A673 (cell line): ENCODE data around the gene SFRP4. TPM values are rescaled to one million over a fixed set of nuclear protein-coding genes. Genes with fewer than 3 reads are reported as not detected.

ENCODE experiments used
- Bru-seq: library from RNA; stranded (reverse); fragments of 400-500 nt; gene quantifications from one replicate; lab custom pipeline; 2021; lab: Mats Ljungman, UMichigan
- BruChase-seq, 2 experiments: library from RNA; stranded (reverse); fragments of 400-500 nt; gene quantifications; one replicate each; lab custom pipeline; 2021; lab: Mats Ljungman, UMichigan
- BruUV-seq: library from RNA; stranded (reverse); fragments of 400-500 nt; replicated peaks from 2 replicates; lab custom pipeline; 2021; lab: Mats Ljungman, UMichigan
- CTCF ChIA-PET: fragments of 300-600 bp; sonication (Branson Sonifier 250); formaldehyde crosslinking; loops from one replicate; lab custom pipeline; 2022; ENCODE audit warnings: antibody characterized with exemption; lab: Charles Lee
- POLR2A ChIA-PET: fragments of 300-600 bp; sonication (Branson Sonifier 250); formaldehyde crosslinking; loops from one replicate; lab custom pipeline; 2022; ENCODE audit warnings: antibody characterized with exemption; ENCODE audit not compliant: low non-redundant PET; lab: Charles Lee
- DNase-seq: peaks from one replicate; pipeline ENCODE4 v3.0.0-alpha.2; 2015; ENCODE audit warnings: low spot score
- H3K27ac ChIP-seq: fragments of 200-600 bp; sonication (generic); 2 replicates; pipeline ENCODE4 v1.5.1; 2016; ENCODE audit warnings: mixed run types, low read depth, mild to moderate bottlenecking, mixed read lengths, antibody characterized with exemption, low read length; ENCODE audit not compliant: poor library complexity, severe bottlenecking
- H3K27me3 ChIP-seq: fragments of 200-600 bp; sonication (generic); replicated peaks from 2 replicates; pipeline ENCODE4 v1.6.1; 2017; ENCODE audit warnings: mixed run types, low read depth, mild to moderate bottlenecking, mixed read lengths, antibody characterized with exemption, low read length; ENCODE audit not compliant: insufficient read depth, poor library complexity
- H3K36me3 ChIP-seq: fragments of 200-600 bp; sonication (generic); 2 replicates; pipeline ENCODE4 v1.6.1; 2016; ENCODE audit warnings: mixed run types, mild to moderate bottlenecking, mixed read lengths, antibody characterized with exemption, low read length; ENCODE audit not compliant: insufficient read depth, poor library complexity, severe bottlenecking
- H3K4me1 ChIP-seq: fragments of 200-600 bp; sonication (generic); 2 replicates; pipeline ENCODE4 v1.6.1; 2017; ENCODE audit warnings: mixed run types, mild to moderate bottlenecking, mixed read lengths, antibody characterized with exemption, low read length; ENCODE audit not compliant: insufficient read depth, poor library complexity, severe bottlenecking
- H3K4me3 ChIP-seq: fragments of 200-600 bp; sonication (generic); 2 replicates; pipeline ENCODE4 v1.5.1; 2016; ENCODE audit warnings: low read depth, mixed run types, mild to moderate bottlenecking, mixed read lengths, low read length; ENCODE audit not compliant: poor library complexity, severe bottlenecking
- H3K9me3 ChIP-seq: fragments of 200-600 bp; sonication (generic); 2 replicates; pipeline ENCODE4 v1.6.1; 2016; ENCODE audit warnings: mixed run types, low read depth, mild to moderate bottlenecking, mixed read lengths, antibody characterized with exemption, low read length; ENCODE audit not compliant: poor library complexity, severe bottlenecking
- EZH2 ChIP-seq: fragments of 200-600 bp; sonication (generic); IDR thresholded peaks from 2 replicates; pipeline ENCODE4 v1.6.1; 2017; ENCODE audit warnings: borderline replicate concordance, low read depth, mild to moderate bottlenecking, mixed read lengths, antibody characterized with exemption, low read length; ENCODE audit not compliant: poor library complexity, severe bottlenecking
- intact Hi-C: fragments of 100-400 bp; cut with micrococcal nuclease; formaldehyde crosslinking; loops from one replicate; pipeline ENCODE4 v1.10.0; 2022; ENCODE audit not compliant: unreplicated experiment
- long read RNA-seq: library from polyadenylated mRNA; stranded (forward); transcript quantifications from one replicate; pipeline ENCODE4 v2.0.0, GENCODE V29; 2022
- total RNA-seq: library from RNA; stranded (reverse); gene quantifications from 2 replicates; pipeline ENCODE4 v1.2.3, GENCODE V29; 2021
- TF ChIP-seq, protein P1 (sequence below): fragments of 300-800, 200-600 bp; sonication (generic); conservative IDR thresholded peaks from 2 replicates; pipeline ENCODE4 v1.5.1; 2017; ENCODE audit warnings: low read depth, mild to moderate bottlenecking, antibody characterized with exemption, low read length, moderate library complexity, mixed read lengths

Gene SFRP4
- total RNA-seq (not detected in 2 replicates), Bru-seq, nascent RNA (not detected), BruChase-seq, experiment 1, labeled RNA remaining after a 2-hour chase (not detected), BruChase-seq, experiment 2, labeled RNA remaining after a 6-hour chase (not detected)
- long read RNA-seq: 0 reads

- POLR2A ChIA-PET: no interaction called here
- CTCF ChIA-PET: interaction anchor here (1.5 to 1.8 kb wide), 2 partner anchors 15 to 299 kb away, joined by 4 to 7 read pairs; no protein-coding TSS in a partner anchor
These were observed at the start of gene SFRP4 for GRCh38 chr7:37916673-37917660. Gene SFRP4 (minus strand): TSS chr7:37916817. CDS start chr7:37916537, 280 bp downstream.

GRCh38 chr7:37964196-37964595 lies 47.6 kb upstream of the SFRP4 start:
- no peaks in the 10 kb centered on the region for H3K4me1 ChIP-seq
- ChIA-PET CTCF (no interaction called here), POLR2A (no interaction called here)
- no peak for DNase-seq
- no peak overlapping the region for H3K27ac ChIP-seq
- no peaks in the 10 kb centered on the region for H3K27me3 ChIP-seq
- no peak overlapping the region for H3K4me3 ChIP-seq
- intact Hi-C loops: no loop called here
- TF ChIP-seq, protein P1, sequence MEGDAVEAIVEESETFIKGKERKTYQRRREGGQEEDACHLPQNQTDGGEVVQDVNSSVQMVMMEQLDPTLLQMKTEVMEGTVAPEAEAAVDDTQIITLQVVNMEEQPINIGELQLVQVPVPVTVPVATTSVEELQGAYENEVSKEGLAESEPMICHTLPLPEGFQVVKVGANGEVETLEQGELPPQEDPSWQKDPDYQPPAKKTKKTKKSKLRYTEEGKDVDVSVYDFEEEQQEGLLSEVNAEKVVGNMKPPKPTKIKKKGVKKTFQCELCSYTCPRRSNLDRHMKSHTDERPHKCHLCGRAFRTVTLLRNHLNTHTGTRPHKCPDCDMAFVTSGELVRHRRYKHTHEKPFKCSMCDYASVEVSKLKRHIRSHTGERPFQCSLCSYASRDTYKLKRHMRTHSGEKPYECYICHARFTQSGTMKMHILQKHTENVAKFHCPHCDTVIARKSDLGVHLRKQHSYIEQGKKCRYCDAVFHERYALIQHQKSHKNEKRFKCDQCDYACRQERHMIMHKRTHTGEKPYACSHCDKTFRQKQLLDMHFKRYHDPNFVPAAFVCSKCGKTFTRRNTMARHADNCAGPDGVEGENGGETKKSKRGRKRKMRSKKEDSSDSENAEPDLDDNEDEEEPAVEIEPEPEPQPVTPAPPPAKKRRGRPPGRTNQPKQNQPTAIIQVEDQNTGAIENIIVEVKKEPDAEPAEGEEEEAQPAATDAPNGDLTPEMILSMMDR: no peak
- TF ChIP-seq EZH2: no peak
- no peaks in the 10 kb centered on the region for H3K9me3 ChIP-seq
- H3K36me3 ChIP-seq: no peaks in the 10 kb centered on the region
- BruUV-seq: no TSS peak

More at GRCh38 chr7:37916673-37917660, at the start of gene SFRP4:
- Histone ChIP-seq H3K4me1 (peaks cover 20% of the 10 kb centered on the region), H3K36me3 (no peaks in the 10 kb centered on the region), H3K27ac (no peak within 1 kb of the TSS), H3K27me3 (peaks cover 42% of the 10 kb centered on the region), H3K9me3 (no peaks in the 10 kb centered on the region), H3K4me3 (peak within 1 kb of the TSS; percentile 43)
- intact Hi-C loops: loop anchor here (5.0 kb wide), 1 partner anchor 185 kb away; no protein-coding TSS in a partner anchor
- BruUV-seq: no TSS peak
- TF ChIP-seq EZH2: peak; percentile 67
- TF ChIP-seq, protein P1: peak; percentile 72
- peak; percentile 67 for DNase-seq

GRCh38 chr7:37961251-37961650 lies 44.6 kb upstream of the SFRP4 start:
- Histone ChIP-seq H3K27ac (no peak overlapping the region), H3K4me1 (no peaks in the 10 kb centered on the region), H3K4me3 (no peak overlapping the region), H3K36me3 (no peaks in the 10 kb centered on the region), H3K27me3 (no peaks in the 10 kb centered on the region), H3K9me3 (no peaks in the 10 kb centered on the region)
- TF ChIP-seq, protein P1: no peak
- no peak for TF ChIP-seq EZH2
- ChIA-PET CTCF (no interaction called here), POLR2A (no interaction called here)
- BruUV-seq: no TSS peak
- DNase-seq: no peak
- intact Hi-C loops: no loop called here
